HCT116 (cell line): ENCODE results near the gene ADGRE2. TPM values are rescaled to one million over a fixed set of nuclear protein-coding genes. Genes with fewer than 3 reads are reported as not detected.

Source experiments
- ATAC-seq: fragments of 200-7000 bp; cut with Tn5 transposase; 2 replicates; pipeline ENCODE4 v1.9.1; 2020; ENCODE audit warnings: mild to moderate bottlenecking, moderate library complexity
- BruUV-seq: library from RNA; stranded (reverse); fragments of 400-500 nt; replicated peaks from 2 replicates; lab custom pipeline; 2021; lab: Mats Ljungman, UMichigan
- CTCF ChIA-PET: fragments of 300-600 bp; sonication (Branson Sonifier 250); formaldehyde crosslinking; loops from one replicate; lab custom pipeline; 2021; ENCODE audit warnings: antibody characterized with exemption; lab: Charles Lee
- POLR2A ChIA-PET: fragments of 300-600, 350-600 bp; sonication (Branson Sonifier 250); formaldehyde crosslinking; loops from one replicate; lab custom pipeline; 2021; ENCODE audit warnings: antibody characterized with exemption; lab: Charles Lee
- RAD21 ChIA-PET, 2 experiments: fragments of 300-600 bp; sonication (Branson Sonifier 250); formaldehyde crosslinking; loops; one replicate each; lab custom pipeline; 2023; ENCODE audit warnings: low total read pairs in 2 of 2; ENCODE audit not compliant: uncharacterized antibody in 2 of 2, unreplicated experiment in 2 of 2, low non-redundant PET in 1 of 2; lab: Charles Lee
- DNase-seq: peaks from one replicate; pipeline ENCODE4 v3.0.0-alpha.2; 2010; ENCODE audit warnings: low read depth, low spot score
- H2AFZ ChIP-seq: fragments of 200-600 bp; shearing (Covaris generic), sonication (generic); 2 replicates; pipeline ENCODE4 v1.6.1; 2017; ENCODE audit warnings: low read depth, mixed run types, mixed read lengths, antibody characterized with exemption, low read length; ENCODE audit not compliant: poor library complexity, severe bottlenecking
- H3K27ac ChIP-seq: 2 replicates; pipeline ENCODE4 v1.5.1; 2012; ENCODE audit warnings: low read depth, low read length
- H3K27me3 ChIP-seq: fragments of 200-600 bp; sonication (generic); 2 replicates; pipeline ENCODE4 v1.6.1; 2016; ENCODE audit warnings: mixed run types, low read length, mixed read lengths; ENCODE audit not compliant: insufficient read depth
- H3K36me3 ChIP-seq, 2 experiments: fragments of 200-500 bp in 1 of 2; fragments of 200-600 bp in 1 of 2; sonication (Bioruptor generic) in 1 of 2; sonication (generic) in 1 of 2; 2 replicates each; pipeline versions ENCODE4 v1.5.1 to v1.6.1; 2014 to 2016; ENCODE audit warnings: low read length in 2 of 2, inconsistent platforms in 1 of 2, mixed read lengths in 1 of 2, mixed run types in 1 of 2; ENCODE audit not compliant: insufficient read depth in 2 of 2, control insufficient read depth in 1 of 2
- H3K4me1 ChIP-seq, 2 experiments: fragments of 200-600 bp in 1 of 2; sonication (generic) in 1 of 2; 2 replicates each; pipeline versions ENCODE4 v1.5.1 to v1.6.1; 2012 to 2017; ENCODE audit warnings: low read length in 2 of 2, inconsistent platforms in 1 of 2, mild to moderate bottlenecking in 1 of 2, mixed read lengths in 1 of 2, mixed run types in 1 of 2, moderate library complexity in 1 of 2; ENCODE audit not compliant: insufficient read depth in 2 of 2, control insufficient read depth in 1 of 2
- H3K4me2 ChIP-seq: fragments of 200-600 bp; sonication (generic); 2 replicates; pipeline ENCODE4 v1.6.1; 2017; ENCODE audit warnings: mixed run types, low read length, mixed read lengths
- H3K4me3 ChIP-seq, 2 experiments: fragments of 200-600 bp in 1 of 2; sonication (generic) in 1 of 2; replicated peaks in 1 of 2; 2 replicates each; pipeline ENCODE4 v1.5.1; 2011 to 2016; ENCODE audit warnings: low read length in 2 of 2, control low read depth in 1 of 2, low read depth in 1 of 2, mild to moderate bottlenecking in 1 of 2, mixed read lengths in 1 of 2, mixed run types in 1 of 2
- H3K79me2 ChIP-seq: fragments of 200-600 bp; sonication (generic); 2 replicates; pipeline ENCODE4 v1.6.1; 2017; ENCODE audit warnings: mild to moderate bottlenecking, mixed run types, low read length, moderate library complexity, mixed read lengths; ENCODE audit not compliant: insufficient read depth
- H3K9ac ChIP-seq: fragments of 200-600 bp; sonication (generic); 2 replicates; pipeline ENCODE4 v1.6.1; 2016; ENCODE audit warnings: low read length, mixed read lengths
- H3K9me2 ChIP-seq: fragments of 200-600 bp; sonication (generic), shearing (Covaris generic); 2 replicates; pipeline ENCODE4 v1.6.1; 2017; ENCODE audit warnings: mixed run types, mild to moderate bottlenecking, moderate library complexity; ENCODE audit not compliant: insufficient read depth
- H3K9me3 ChIP-seq, 2 experiments: fragments of 200-500 bp in 1 of 2; fragments of 200-600 bp in 1 of 2; sonication (Bioruptor generic) in 1 of 2; sonication (generic) in 1 of 2; 2 replicates each; pipeline ENCODE4 v1.6.1; 2014 to 2017; ENCODE audit warnings: low read length in 2 of 2, mixed read lengths in 2 of 2, inconsistent platforms in 1 of 2, low read depth in 1 of 2, mild to moderate bottlenecking in 1 of 2, mixed run types in 1 of 2, moderate library complexity in 1 of 2; ENCODE audit not compliant: control insufficient read depth in 1 of 2, insufficient read depth in 1 of 2
- H4K20me1 ChIP-seq: fragments of 200-600 bp; sonication (generic), shearing (Covaris generic); 2 replicates; pipeline ENCODE4 v1.6.1; 2017; ENCODE audit warnings: mixed run types, mild to moderate bottlenecking, moderate library complexity; ENCODE audit not compliant: insufficient read depth
- ATF3 ChIP-seq: IDR thresholded peaks from 2 replicates; pipeline ENCODE4 v1.6.1; 2012
- CTCF ChIP-seq, 3 experiments: fragments of 200-600 bp in 1 of 3; sonication (generic) in 1 of 3; IDR thresholded peaks in 2 of 3; conservative IDR thresholded peaks in 1 of 3; 2 replicates each; pipeline ENCODE4 v1.5.1; 2012 to 2017; ENCODE audit warnings: low read depth in 2 of 3, low read length in 2 of 3, antibody characterized with exemption in 1 of 3, borderline replicate concordance in 1 of 3, control low read depth in 1 of 3, mild to moderate bottlenecking in 1 of 3, mixed read lengths in 1 of 3, mixed run types in 1 of 3, moderate library complexity in 1 of 3; ENCODE audit not compliant: insufficient read depth in 1 of 3
- JUND ChIP-seq: IDR thresholded peaks from 2 replicates; pipeline ENCODE4 v1.6.1; 2012
- POLR2A ChIP-seq: IDR thresholded peaks from 2 replicates; pipeline ENCODE4 v1.7.0; 2011; ENCODE audit warnings: borderline replicate concordance; ENCODE audit not compliant: insufficient read depth, insufficient read length; ENCODE audit errors: extremely low read depth
- REST ChIP-seq: IDR thresholded peaks from 2 replicates; pipeline ENCODE4 v1.6.1; 2012; ENCODE audit warnings: low read depth
- SIN3A ChIP-seq: IDR thresholded peaks from 2 replicates; pipeline ENCODE4 v1.6.1; 2012; ENCODE audit warnings: low read depth
- SRF ChIP-seq: IDR thresholded peaks from 2 replicates; pipeline ENCODE4 v1.6.1; 2012; ENCODE audit warnings: low read depth
- ZBTB33 ChIP-seq: IDR thresholded peaks from 2 replicates; pipeline ENCODE4 v1.6.1; 2011; ENCODE audit warnings: mild to moderate bottlenecking, low read length, moderate library complexity; ENCODE audit not compliant: insufficient replicate concordance; ENCODE audit errors: extremely low read depth
- ZFX ChIP-seq: fragments of 450-650 bp; IDR thresholded peaks from 2 replicates; pipeline ENCODE4 v1.6.1; 2017
- intact Hi-C: fragments of 100-400 bp; cut with micrococcal nuclease; formaldehyde crosslinking; loops from 2 replicates; pipeline ENCODE4 v1.10.0; 2022
- total RNA-seq: library from RNA; stranded (reverse); gene quantifications from one replicate; pipeline ENCODE4 v1.2.1, GENCODE V29; 2021; ENCODE audit not compliant: unreplicated experiment

ADGRE2 gene
- total RNA-seq, 1 experiment from 2014 or later: 8.4 TPM

- CTCF ChIA-PET: no interaction called here
- peaks cover 6% of the 10 kb centered on the region in 2 experiments; a peak in 3 of 4 replicates for H3K36me3 ChIP-seq
- H3K27ac ChIP-seq: no peak overlapping the region
- intact Hi-C loops: no loop called here
- no peaks in the 10 kb centered on the region for H4K20me1 ChIP-seq
- no peak for TF ChIP-seq ATF3
- TF ChIP-seq ZFX: no peak
- TF ChIP-seq SRF: no peak
- TF ChIP-seq POLR2A: no peak
- no peak for TF ChIP-seq ZBTB33
- TF ChIP-seq REST: no peak
- no peak for TF ChIP-seq JUND
- TF ChIP-seq CTCF (IDR thresholded peaks at IDR 0.05 in 2 of 3, conservative IDR thresholded peaks at IDR 0.05 in 1 of 3; ENCODE audit: borderline replicate concordance in 1 of 3, insufficient read depth in 1 of 3, low read depth in 2 of 3, low read length in 2 of 3): no peak
- TF ChIP-seq SIN3A: no peak
- H3K9ac ChIP-seq: no peak overlapping the region
- RAD21 ChIA-PET: no interaction called here
- no peaks in the 10 kb centered on the region for H3K4me1 ChIP-seq
- DNase-seq (no peak), ATAC-seq (no peak)
- POLR2A ChIA-PET: no interaction called here
- H3K9me2 ChIP-seq: no peaks in the 10 kb centered on the region
- no peak overlapping the region for H3K4me3 ChIP-seq
- H3K79me2 ChIP-seq: no peaks in the 10 kb centered on the region
- no peaks in the 10 kb centered on the region for H3K27me3 ChIP-seq
- no peak overlapping the region for H3K4me2 ChIP-seq
- H3K9me3 ChIP-seq: no peaks in the 10 kb centered on the region
- no peak overlapping the region for H2AFZ ChIP-seq
- BruUV-seq: no TSS peak
Observed at GRCh38 chr19:14703833-14704232, 74.5 kb downstream of the ADGRE2 start.
